GM21423 (cell line): Measurements from ENCODE around the gene RBSN.
A peak's percentile ranks its signal among the peaks of the same experiment; 100 is the strongest.

ENCODE experiments used
- ATAC-seq: cut with Tn5 transposase; IDR thresholded peaks from one replicate; pipeline ENCODE4 v1.9.1; 2021; ENCODE audit warnings: mild to moderate bottlenecking, moderate library complexity; ENCODE audit not compliant: unreplicated experiment

The RBSN gene

DNA sequence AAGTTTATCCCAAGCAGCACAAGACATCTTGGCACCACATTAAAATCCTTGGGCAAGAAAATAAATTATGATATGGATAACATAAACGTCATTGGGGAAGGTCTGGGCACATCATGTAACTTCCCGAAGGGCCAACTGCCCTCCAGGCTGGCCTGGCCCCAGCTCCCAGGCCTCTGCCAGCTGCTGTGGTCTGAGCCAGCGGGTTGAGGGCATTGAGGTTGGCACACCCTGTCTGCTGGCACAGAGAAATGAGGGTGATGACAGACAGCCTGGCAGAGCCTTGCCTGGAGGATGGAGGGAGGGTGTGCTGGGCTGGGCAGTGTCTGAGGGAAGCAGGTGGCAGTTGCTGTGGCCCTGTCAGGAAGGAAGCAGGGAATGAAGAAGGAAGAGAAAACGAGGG, 3.3 kb upstream of the RBSN start:
- no peak for ATAC-seq

DNA sequence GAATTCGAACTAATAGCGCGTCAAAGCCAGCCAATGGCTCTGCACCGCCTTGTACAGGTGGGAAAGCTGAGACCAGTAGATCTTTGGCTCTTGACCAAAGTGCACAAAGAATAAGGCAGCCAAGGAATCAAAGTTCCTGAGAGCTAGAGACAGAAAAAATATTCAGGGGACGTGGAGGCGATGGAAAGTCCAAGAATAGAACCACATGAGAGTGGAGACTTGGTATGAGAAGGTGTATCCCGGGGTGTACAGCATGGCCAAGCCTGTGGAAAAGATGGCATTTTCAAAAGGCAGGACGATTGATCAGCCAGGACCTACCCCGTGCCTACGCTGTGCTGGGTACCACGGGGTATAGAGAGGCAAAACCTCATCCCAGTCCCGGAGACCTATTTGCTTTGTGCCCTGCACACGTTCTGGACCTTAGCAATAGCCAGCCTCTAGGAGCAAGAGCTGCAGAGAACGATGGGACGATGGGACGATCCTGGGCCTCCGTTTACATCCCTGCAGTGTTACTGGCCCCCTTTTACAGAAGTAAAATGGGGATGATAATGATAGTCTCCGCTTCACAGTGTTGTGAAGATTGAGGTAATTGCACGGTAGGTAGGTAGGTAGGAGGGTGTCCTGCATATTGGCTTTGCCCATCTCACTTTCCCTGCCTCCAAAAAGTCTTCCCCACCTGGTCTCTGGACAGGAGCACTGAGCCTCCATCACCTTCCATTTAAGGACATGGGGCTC, 583 bp upstream of the RBSN start:
- no peak for ATAC-seq

DNA sequence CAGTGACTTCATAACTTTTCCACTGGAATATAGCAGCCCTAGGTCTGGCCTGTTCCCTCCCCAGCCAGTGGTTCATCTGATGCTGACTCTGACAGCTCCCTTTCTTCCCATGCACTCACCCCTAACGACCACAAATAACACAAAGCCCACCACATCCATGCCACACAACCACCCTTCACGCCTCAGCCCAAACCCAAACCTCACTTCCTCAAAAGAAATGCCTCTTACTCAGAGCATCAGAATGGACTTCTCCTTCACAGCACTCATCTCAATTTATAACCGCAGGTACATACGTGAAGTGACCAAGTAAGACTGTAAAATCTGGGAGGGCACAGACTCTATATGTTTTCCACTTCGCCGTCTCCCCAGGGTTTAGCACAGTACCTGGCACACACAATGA, 1.1 kb downstream of the RBSN start:
- no peak for ATAC-seq

DNA sequence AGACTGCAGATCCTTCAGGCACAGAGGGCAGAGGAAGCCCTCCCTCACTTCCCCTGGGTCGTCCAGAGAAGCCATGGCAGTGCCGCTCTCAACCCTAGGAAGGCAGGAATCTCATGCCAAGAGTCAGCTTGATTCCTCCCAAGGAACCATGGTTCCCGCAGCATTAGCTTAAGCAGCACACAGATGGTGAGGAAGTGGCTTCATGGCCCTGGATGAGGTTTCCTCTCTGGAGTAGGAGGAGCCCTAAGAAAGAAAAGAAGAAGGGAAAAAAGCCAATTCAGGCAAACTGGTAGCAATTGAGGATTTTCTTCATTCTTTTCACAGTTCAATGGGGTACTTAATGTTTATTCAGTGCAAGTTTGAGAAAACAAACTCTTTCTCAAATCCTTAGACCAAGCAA, 2.9 kb downstream of the RBSN start:
- no peak for ATAC-seq

DNA sequence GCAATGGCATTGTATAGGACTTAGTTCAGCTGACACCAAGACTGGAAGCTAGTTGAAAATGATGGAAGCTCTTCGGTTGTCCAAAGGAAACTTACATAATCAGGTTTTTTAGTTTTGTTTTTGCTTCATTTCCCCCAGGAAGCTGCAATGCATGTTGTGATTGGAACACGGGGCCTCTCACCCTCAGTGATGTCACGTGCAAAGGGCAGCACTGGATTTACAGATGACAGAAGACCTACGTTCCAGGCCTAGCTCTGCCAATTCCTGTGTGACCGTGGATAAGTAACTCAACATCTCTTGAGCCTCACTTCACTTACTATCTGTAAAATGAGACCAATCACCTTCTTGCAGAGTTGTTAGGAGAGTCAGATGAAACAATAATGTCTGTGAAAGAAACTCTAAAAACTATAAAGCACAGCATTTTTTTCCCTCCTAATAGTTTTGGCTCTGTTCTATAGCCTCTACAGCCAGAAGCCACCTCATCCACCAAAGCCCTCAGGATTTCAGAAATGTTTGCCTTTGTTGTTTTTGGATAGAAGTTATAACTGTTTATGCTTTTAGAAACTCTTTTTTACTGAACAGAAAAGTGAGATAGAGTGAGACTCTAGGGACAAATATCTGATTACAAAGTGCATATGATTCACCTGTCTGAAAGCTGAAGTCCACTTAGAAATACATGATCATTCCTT, 4.6 kb downstream of the RBSN start:
- ATAC-seq, result no peak

DNA sequence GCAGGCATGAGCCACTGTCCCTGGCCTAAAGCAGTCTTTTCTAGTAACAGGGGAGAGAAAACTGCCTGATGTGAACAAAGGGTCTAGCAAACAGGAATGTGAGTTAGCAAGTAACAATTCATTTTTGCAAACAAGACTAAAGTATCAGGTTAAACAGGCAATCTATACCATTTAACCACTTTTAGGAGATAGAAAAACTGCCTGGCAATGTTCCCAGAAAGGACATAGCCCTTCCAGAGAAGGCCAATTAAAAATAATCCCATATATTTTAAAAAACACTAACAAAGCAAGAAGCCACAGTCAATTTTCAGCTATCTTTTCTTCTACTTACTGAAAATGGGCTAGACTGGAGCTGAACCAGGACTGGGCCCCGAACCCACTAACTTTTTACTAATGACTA, 6.3 kb downstream of the RBSN start:
- no peak for ATAC-seq

DNA sequence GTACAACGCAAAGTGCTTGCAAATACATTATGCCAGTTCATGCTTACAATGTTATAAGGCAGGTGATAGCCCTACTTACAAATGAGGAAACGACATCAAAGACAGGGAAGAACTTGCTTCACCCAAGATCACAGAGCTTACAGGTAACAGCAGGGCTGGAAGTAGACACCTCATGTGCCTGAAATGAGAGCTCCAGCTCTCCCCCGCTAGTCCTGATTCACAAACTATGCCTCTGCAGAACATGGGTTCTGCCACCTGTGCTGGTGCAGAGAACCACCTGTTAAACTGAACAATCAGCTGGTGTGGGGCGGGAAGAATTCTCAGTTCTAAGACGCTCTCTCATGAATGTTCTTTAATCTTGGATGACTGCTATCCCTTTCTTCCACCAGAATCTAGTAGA, 7.4 kb downstream of the RBSN start:
- no peak for ATAC-seq

DNA sequence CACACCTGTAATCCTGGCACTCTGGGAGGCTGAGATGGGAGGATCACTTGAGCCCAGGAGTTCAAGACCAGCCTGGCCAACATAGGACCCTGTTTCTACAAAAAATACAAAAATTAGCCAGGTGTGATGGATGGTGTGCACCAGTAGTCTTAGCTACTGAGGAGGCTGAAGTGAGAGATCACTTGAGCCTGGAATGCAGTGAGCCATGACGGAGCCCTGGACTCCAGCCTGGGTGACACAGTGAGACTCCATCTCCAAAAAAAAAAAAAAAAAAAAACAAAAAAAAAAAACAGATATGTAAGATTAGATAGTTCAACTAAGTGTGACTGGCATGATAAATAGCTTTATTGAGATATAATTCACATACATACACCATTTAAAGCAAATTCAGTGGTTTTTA, 9.7 kb downstream of the RBSN start:
- no peak for ATAC-seq

DNA sequence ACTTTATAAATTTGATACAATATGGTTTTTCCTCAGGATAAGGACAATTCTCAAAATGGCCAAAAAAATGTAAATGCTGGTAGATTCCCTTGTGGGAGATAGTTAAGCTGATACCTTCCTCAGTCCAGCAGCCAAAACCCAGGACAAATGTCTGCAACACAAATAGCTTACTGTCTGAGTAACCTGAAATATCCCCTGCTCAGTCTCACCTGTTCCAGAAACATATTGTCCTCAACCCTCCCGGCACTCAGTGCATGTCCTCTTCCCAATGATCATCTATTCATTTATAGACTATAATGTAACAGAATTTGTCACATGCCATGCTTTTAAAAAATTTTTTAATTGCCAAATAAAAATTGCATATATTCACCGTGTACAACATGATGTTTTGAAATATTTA, 12.2 kb downstream of the RBSN start:
- no peak for ATAC-seq

DNA sequence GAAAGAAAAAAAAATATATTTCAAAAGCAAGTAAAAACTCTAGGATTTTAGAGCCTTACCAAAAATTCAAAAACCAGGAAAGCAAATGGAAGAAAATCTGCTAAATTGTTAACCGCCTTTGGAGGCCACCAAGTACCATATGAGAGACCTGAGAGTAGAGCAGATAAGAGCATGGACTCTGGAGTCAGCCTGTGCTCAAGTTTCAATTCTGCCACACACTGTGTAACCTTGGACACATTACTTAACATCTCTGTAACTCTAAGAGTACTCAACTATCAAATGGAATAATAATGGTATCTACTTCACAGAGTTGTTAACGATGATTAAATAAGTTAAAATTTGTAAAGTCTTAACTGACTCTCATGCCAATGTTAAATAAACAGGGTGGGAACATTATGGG, 12.7 kb downstream of the RBSN start:
- no peak for ATAC-seq

DNA sequence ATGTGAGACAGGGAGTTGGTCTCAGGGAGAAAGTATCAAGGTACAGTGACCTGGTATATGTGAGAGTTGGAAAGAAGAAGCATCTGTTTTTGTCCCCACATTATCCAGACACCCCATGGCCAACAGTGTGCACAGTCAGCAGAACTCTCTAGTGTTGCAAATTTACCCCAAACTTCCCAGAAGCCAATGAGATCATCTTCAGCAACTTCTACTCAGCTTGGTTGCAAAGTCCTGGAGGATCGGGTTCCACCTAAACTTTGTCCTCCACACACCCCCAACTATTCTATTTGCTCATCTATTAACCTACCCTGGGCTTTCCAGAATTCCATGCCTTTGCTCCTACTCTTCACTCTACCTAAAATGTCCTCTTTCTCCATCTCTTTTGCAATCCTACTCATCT, 15.7 kb downstream of the RBSN start:
- no peak for ATAC-seq

DNA sequence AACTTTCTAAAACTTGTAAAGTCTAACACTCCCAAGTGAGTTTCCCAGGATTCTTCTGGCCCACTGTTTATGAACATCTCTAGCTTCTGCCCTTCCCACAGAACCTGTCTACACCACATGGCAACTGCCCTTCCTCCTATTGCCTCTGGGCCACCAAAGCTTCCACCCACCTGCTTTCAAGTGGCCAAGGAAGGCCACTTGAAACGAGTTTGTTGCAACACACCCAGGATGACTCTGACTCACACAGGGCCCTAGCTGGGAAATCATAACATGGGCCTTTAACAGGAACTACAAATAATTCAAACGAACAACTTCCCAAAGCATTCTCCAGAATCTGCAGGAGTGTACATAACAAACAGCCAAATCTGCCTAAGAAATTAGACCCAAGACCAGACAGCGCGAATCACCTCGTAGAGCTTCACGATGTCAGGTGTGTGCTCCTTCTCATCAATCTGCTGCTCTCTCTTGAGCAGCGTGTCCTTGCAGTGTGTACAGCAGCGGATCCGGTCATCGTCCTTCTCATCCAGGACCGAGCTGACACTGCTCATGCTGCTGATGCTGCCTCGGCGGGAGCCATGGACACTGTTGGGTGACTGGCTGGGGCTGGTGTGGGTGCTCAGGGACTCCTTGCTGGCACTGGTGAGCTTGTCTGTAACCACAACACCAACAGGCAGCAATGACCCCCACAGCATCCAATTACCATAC, 16.8 kb downstream of the RBSN start:
- ATAC-seq, result no peak

DNA sequence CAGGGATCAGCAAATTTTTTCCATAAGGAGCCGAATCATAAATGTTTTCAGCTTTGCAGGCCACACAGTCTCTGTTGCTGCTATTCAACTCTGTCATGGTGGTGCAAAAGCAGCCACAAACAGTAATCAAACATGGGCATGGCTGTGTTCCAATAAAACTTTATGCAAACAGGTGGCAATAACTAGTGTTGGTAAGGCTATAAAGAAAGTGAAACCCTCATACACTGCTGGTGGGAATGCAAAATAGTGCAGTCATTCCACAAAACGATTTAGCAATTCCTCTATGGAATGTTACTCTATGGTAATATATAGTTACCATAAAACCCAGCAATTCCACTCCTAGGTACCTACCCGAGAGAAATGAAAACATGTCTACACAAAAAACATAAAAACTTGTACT, 19.9 kb downstream of the RBSN start:
- ATAC-seq, result no peak

DNA sequence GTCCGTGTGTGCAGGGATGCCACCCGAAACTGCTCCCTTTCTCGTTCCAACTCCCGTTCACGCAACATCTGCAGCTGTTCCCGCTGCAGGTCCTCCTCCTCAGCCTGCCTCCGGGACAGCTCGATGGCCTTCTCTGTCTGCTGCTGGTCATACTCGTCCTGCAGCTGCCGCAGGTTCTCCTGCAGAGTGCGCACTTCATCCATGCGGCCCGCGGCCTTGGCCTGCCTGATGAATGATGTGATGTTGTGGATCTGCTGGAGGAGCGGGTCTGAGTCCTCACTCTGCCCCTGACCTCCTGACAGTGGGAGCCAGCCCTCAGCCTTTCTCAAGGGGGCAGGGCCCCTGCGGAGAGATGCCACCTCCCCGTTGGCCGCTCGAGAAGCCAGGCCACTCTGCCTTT, 24.4 kb downstream of the RBSN start:
- ATAC-seq, result no peak

DNA sequence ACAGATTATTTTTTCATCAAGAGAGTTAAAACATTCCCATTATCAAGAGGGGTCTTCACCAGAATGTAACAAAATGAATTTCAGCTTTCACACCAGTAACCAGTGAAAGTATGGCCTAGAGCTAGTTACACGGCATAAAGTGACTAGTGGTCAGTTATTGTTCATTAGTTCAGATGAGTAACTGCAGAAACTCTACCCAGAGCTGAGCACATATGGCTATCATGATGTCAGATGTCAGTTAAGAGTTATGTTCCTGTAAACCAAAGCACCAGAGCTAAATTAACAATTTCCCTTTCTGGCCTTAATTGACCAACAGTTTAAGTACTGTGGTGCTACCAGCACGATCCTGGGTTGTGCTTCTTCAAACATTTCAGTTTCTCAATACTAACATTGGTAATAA, 27.2 kb downstream of the RBSN start:
- no peak for ATAC-seq

DNA sequence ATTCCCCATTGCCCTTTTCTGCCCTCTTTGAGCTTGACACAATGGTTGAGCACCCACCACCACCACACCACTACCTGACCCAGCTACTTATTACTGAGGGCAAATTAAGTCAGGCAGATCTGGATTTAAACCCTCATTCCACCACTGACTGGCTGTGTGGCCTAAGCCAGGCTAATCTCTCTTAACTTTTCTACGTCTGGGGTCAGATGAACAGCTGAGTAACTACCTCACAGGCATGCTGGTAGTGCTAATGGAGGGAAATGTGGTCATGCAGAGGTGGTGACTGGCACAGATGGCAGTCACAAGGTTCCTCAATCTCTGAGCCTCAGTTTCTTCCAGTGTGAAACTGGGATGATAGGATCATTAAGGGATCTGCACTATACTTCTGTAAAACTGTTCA, 29.5 kb downstream of the RBSN start:
- no peak for ATAC-seq

DNA sequence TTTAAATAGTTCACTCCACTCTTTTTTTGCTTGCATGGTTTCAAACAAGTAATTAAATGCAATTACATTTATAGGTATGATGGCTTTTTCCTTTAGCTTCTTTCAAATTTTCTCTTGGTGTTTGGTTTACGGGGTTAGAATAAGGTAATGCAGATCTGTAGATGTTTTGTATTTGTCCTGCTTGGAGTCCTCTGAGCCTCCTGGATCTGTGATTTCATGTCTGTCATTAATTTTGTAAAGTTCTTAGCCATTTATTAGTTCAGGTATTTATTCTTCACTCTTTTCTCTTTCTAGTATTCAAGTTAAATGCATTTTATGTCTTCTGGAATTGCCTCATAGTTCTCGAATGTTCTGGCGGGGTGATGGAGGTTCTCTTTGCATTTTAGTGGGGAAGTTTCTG, 32.5 kb downstream of the RBSN start:
- ATAC-seq, result no peak

DNA sequence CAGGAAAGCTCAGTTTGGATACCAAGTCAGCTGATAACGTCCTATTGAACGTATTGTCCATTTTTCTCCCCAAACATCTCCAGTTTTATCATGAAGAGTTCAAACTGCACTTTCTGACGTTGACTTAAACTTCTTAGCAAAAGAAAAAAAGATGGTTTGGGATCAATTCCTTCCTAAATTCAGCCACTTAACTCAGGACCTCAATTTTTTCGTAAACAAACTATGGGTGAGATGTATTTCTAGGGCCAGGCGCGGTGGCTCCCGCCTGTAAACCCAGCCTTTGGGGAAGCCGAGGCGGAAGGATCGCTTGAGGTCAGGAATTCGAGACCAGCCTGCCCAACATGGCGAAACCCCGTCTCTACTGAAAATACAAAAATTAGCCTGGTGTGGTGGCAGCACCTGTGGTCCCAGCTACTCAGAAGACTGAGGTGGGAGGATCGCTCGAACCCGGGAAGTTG, 33.4 kb downstream of the RBSN start:
- ATAC-seq, result no peak

DNA sequence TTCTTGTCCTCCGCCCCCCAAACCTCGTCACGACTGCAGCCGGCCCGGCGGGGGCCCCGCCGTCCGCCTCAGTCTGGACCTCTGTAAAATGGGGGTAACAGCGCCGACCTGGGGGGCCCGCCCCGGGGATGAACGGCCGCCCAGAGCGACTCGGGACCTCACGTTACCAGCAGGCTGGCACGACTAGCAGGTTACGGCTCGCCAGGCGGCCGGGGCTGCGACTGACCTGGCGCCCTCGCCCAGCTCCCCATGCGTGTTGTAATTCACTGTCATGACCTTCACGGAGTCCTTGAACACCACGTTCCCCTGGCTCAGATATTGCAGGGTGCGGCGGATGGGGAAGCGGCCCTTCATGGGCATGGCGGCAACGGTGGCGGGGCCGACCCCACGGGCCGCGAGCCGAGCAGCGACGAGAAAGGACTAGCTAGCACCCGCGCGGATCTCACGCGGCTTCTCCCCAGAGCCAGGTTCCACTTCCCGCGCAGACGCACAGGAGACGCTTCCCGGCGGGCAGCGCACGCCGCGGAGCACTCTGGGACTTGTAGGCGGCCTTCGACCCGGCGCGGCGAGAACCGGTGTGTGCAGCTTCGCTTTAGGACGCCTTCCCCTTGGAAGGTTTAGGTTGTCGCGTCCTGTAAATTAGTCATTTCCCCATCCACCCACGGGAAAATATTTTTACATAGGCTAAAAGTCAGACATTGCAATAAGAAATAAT, 34.0 kb downstream of the RBSN start, which contains the start of gene MRPS25:
MRPS25 (minus strand) TSS at position 481 of the 715 bp plus-strand sequence; CDS start at position 360, 121 bp downstream.
- ATAC-seq, result peak; percentile 96

DNA sequence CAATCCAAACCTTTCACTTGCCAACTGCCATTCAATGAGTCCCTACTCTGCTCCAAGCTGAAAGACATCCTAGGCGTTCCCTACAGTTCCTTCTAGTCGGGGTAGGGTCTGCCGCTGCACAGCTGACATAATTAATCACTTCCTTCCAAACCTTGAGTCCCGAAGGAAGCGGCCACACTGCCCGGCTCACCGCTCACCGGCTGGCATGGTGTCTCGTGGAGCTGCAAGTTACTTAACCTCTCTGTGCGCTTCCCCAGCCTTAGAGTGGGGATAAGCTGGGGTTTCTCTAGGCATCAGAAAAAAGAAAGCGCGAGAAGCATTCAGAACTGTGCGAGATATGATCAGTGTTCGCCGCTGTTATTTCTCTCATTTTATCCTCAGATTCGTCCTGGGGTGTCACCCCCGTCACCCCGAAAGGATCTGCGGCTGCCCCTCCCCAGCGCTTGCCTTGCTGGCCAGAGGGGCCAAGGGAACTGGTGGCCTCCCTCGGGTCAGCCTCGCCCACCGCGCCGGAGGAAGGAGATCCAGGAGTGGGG, 34.6 kb downstream of the RBSN start:
- peak; percentile 20 for ATAC-seq

DNA sequence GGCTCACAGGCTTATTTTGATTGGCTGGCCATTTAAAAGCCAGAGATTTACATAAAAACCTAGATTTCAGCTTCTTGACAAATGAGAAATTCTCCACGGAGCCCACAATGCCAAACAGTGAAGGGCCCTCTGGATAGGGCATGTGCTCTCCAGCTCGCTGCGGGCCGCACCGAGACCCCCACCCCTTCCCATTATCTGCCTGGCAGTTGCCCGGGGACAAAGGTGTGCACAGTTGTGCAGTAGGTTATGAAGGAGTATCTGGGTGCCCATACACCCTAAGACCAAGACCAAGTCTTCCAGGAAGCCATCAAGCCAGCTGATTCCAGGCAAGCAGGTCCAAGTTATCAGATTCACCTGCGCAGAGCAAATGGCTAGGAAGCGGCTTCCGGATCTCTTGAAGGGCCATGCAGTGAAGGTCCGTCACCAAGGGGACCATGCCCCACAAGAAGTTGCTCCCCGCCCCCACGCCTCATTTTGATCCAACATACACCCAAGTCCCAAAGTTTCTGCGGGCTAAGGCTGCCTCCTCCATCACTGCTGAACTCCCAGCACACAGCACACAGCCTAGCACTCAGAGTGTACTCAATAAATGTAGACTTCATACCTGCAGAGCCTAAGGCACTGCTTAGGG, 35.2 kb downstream of the RBSN start:
- no peak for ATAC-seq
